Measurements from ENCODE around the gene PLCB3.

GRCh38 chr11:64289002-64289564 lies 37.8 kb downstream of the PLCB3 start:
- TF ChIP-seq EZH2 (IDR thresholded peaks at IDR 0.05; ENCODE audit: low read length, unreplicated experiment) (no peak), CTCF (conservative IDR thresholded peaks at IDR 0.05; ENCODE audit: low read depth, low read length) (no peak)
